GM19351 (cell line): ENCODE measurements around the gene RSRC1.

ENCODE experiments used
- ATAC-seq: cut with Tn5 transposase; IDR thresholded peaks from one replicate; pipeline ENCODE4 v1.9.1; 2021; ENCODE audit warnings: mild to moderate bottlenecking, moderate library complexity; ENCODE audit not compliant: unreplicated experiment

Gene RSRC1

GRCh38 chr3:158569794-158570193 lies 459.9 kb downstream of the RSRC1 start:
- ATAC-seq = no peak

- ATAC-seq = peak; percentile 100
Measured at GRCh38 chr3:158570999-158571702, 461.3 kb downstream of the RSRC1 start, which contains the start of gene MLF1. Gene MLF1, plus strand, starts transcription at chr3:158571194. Its CDS starts 107 bp downstream, at chr3:158571301.

GRCh38 chr3:158571969-158572765 lies 462.3 kb downstream of the RSRC1 start:
- no peak for ATAC-seq

- no peak for ATAC-seq
Measured at GRCh38 chr3:158572766-158573060, 462.8 kb downstream of the RSRC1 start.

GRCh38 chr3:158573714-158574113 lies 463.8 kb downstream of the RSRC1 start:
- no peak for ATAC-seq

GRCh38 chr3:158574646-158575045 lies 464.8 kb downstream of the RSRC1 start:
- no peak for ATAC-seq

GRCh38 chr3:158590223-158590622 lies 480.3 kb downstream of the RSRC1 start:
- ATAC-seq = no peak
